HepG2 (cell line): ENCODE measurements around the gene NYNRIN. TPM values are rescaled to one million over a fixed set of nuclear protein-coding genes. Genes with fewer than 3 reads are reported as not detected.
A peak's percentile ranks its signal among the peaks of the same experiment; 100 is the strongest.

Experiments
- DPF2 ChIP-seq: sonication (generic); formaldehyde crosslinking; IDR thresholded peaks from 2 replicates; pipeline ENCODE4 v1.4.0; 2020; ENCODE audit warnings: mild to moderate bottlenecking, low read depth, missing genetic modification reagents, borderline replicate concordance
- ELF4 ChIP-seq: sonication (generic); formaldehyde crosslinking; IDR thresholded peaks from 2 replicates; pipeline ENCODE4 v1.5.0; 2020; ENCODE audit warnings: missing genetic modification reagents, mild to moderate bottlenecking, moderate library complexity, borderline replicate concordance
- EP300 ChIP-seq, 3 experiments: sonication (generic) in 1 of 3; formaldehyde crosslinking in 1 of 3; IDR thresholded peaks; 2 replicates each; pipeline versions ENCODE4 v1.5.1 to v1.6.1; 2011 to 2020; ENCODE audit warnings: low read depth in 2 of 3, low read length in 2 of 3, borderline replicate concordance in 1 of 3, improper control_type of control experiment in 1 of 3, mild to moderate bottlenecking in 1 of 3, missing genetic modification reagents in 1 of 3, moderate library complexity in 1 of 3
- ETV6 ChIP-seq: sonication (generic); formaldehyde crosslinking; conservative IDR thresholded peaks from 2 replicates; pipeline ENCODE4 v1.4.0; 2020; ENCODE audit warnings: missing genetic modification reagents
- HCFC1 ChIP-seq: fragments of 150-350 bp; IDR thresholded peaks from 2 replicates; pipeline ENCODE4 v1.6.1; 2014; ENCODE audit warnings: low read depth, low read length
- HMG20A ChIP-seq: IDR thresholded peaks from 2 replicates; pipeline ENCODE4 v1.6.1; 2016; ENCODE audit warnings: borderline replicate concordance
- MEIS2 ChIP-seq: sonication (generic); formaldehyde crosslinking; IDR thresholded peaks from 2 replicates; pipeline ENCODE4 v1.9.0; 2021; ENCODE audit warnings: mild to moderate bottlenecking, missing genetic modification reagents
- MYPOP ChIP-seq: sonication (generic); formaldehyde crosslinking; IDR thresholded peaks from 2 replicates; pipeline ENCODE4 v1.8.1; 2023; ENCODE audit warnings: mild to moderate bottlenecking, moderate library complexity, missing genetic modification reagents
- NAIF1 ChIP-seq: sonication (generic); formaldehyde crosslinking; IDR thresholded peaks from 2 replicates; pipeline ENCODE4 v1.5.0; 2020; ENCODE audit warnings: mild to moderate bottlenecking, missing genetic modification reagents, borderline replicate concordance
- NFAT5 ChIP-seq: sonication (generic); formaldehyde crosslinking; IDR thresholded peaks from 2 replicates; pipeline ENCODE4 v1.4.0; 2020; ENCODE audit warnings: missing genetic modification reagents
- POGK ChIP-seq: sonication (generic); formaldehyde crosslinking; conservative IDR thresholded peaks from 2 replicates; pipeline ENCODE4 v1.8.0; 2022; ENCODE audit warnings: mild to moderate bottlenecking, moderate library complexity, missing genetic modification reagents
- STAG1 ChIP-seq: sonication (generic); formaldehyde crosslinking; IDR thresholded peaks from 2 replicates; pipeline ENCODE4 v1.4.0; 2020; ENCODE audit warnings: missing genetic modification reagents
- TGIF2 ChIP-seq: IDR thresholded peaks from 2 replicates; pipeline ENCODE4 v1.6.1; 2016; ENCODE audit warnings: control low read depth, missing compliant biosample characterization
- ZNF12 ChIP-seq: sonication (generic); formaldehyde crosslinking; IDR thresholded peaks from 2 replicates; pipeline ENCODE4 v1.5.0; 2020; ENCODE audit warnings: missing genetic modification reagents
- ZNF121 ChIP-seq: sonication (generic); formaldehyde crosslinking; IDR thresholded peaks from 2 replicates; pipeline ENCODE4 v1.5.0; 2020; ENCODE audit warnings: mild to moderate bottlenecking, missing genetic modification reagents
- ZNF343 ChIP-seq: sonication (generic); formaldehyde crosslinking; IDR thresholded peaks from 2 replicates; pipeline ENCODE4 v1.4.0; 2020; ENCODE audit warnings: mild to moderate bottlenecking, missing genetic modification reagents
- ZNF713 ChIP-seq: sonication (generic); formaldehyde crosslinking; IDR thresholded peaks from 2 replicates; pipeline ENCODE4 v1.4.0; 2020; ENCODE audit warnings: mild to moderate bottlenecking, missing genetic modification reagents
- ZNF737 ChIP-seq: sonication (generic); formaldehyde crosslinking; IDR thresholded peaks from 2 replicates; pipeline ENCODE4 v1.5.0; 2020; ENCODE audit warnings: missing genetic modification reagents, mild to moderate bottlenecking, borderline replicate concordance
- ZNF766 ChIP-seq: sonication (generic); formaldehyde crosslinking; IDR thresholded peaks from 2 replicates; pipeline ENCODE4 v1.5.0; 2020; ENCODE audit warnings: missing genetic modification reagents, borderline replicate concordance
- ZNF83 ChIP-seq: sonication (generic); formaldehyde crosslinking; IDR thresholded peaks from 2 replicates; pipeline ENCODE4 v1.4.0; 2020; ENCODE audit warnings: missing genetic modification reagents, mild to moderate bottlenecking, borderline replicate concordance
- polyA plus RNA-seq, 8 experiments: library from polyadenylated mRNA; depleted of rRNA in 3 of 8; stranded (reverse) in 7 of 8; unstranded in 1 of 8; fragments of >200 nt; fragmentation: Illumina TruSeq in 4 of 8; extraction: Trizol in 4 of 8; gene quantifications; 2 replicates each; pipeline versions ENCODE4 v1.2.1 to v1.2.3, GENCODE V29; 2011 to 2016; ENCODE audit warnings: low read depth in 4 of 8, missing spikeins in 1 of 8, mixed read lengths in 1 of 8; ENCODE audit not compliant: insufficient read depth in 1 of 8
- total RNA-seq, 5 experiments: library from RNA; depleted of rRNA; stranded (reverse); fragments of >200 nt; fragmentation: Illumina TruSeq; extraction: Trizol; gene quantifications; 2 replicates each; pipeline ENCODE4 v1.2.3, GENCODE V29; 2016; ENCODE audit warnings: low read depth in 1 of 5

NYNRIN gene
- total and polyA plus RNA-seq, 2 of the 13 experiments (the other 11 are each of a cell fraction or from before 2014, with no cell fraction given) = 0.63 to 1.1 TPM

- TF ChIP-seq NFAT5 (peak; percentile 38; the same call in 1 of the 2 replicates), POGK (peak; percentile 68), TGIF2 (CRISPR knock-in tag) (peak; percentile 31; the same call in 1 of the 2 replicates), ZNF737 (CRISPR knock-in tag) (no peak), EP300 (IDR thresholded peaks at IDR 0.05; ENCODE audit: low read depth in 2 of 2, low read length in 2 of 2) (peak in 1 of 2 experiments; percentile 29; a peak in 1 of 4 replicates), EP300 (CRISPR knock-in tag; IDR thresholded peaks at IDR 0.05; ENCODE audit: borderline replicate concordance) (no peak), DPF2 (CRISPR knock-in tag) (no peak; the same call in 1 of the 2 replicates), ETV6 (CRISPR knock-in tag) (peak; percentile 56; the same call in 1 of the 2 replicates), STAG1 (CRISPR knock-in tag) (0 out of 2 replicates have a peak, but pooled peaks have one; percentile 3), ZNF343 (CRISPR knock-in tag) (peak; percentile 93; the same call in 1 of the 2 replicates), ZNF713 (CRISPR knock-in tag) (0 out of 2 replicates have a peak, but pooled peaks have one; percentile 75), HMG20A (CRISPR knock-in tag) (no peak), ELF4 (CRISPR knock-in tag) (0 out of 2 replicates have a peak, but pooled peaks have one; percentile 31), MYPOP (peak; percentile 79; the same call in 1 of the 2 replicates), ZNF83 (no peak; the same call in 1 of the 2 replicates), ZNF121 (no peak), ZNF766 (CRISPR knock-in tag) (no peak), NAIF1 (CRISPR knock-in tag) (no peak), ZNF12 (peak; percentile 7; the same call in 1 of the 2 replicates), MEIS2 (CRISPR knock-in tag) (0 out of 2 replicates have a peak, but pooled peaks have one; percentile 18), HCFC1 (no peak)
Measured at GRCh38 chr14:24366721-24367513, 31.9 kb upstream of the NYNRIN start (continued).
